ENCODE measurements around the gene IRF2. TPM values are rescaled to one million over a fixed set of nuclear protein-coding genes. Genes with fewer than 3 reads are reported as not detected.

Gene IRF2
- total and polyA plus RNA-seq, 4 donors = 16.4 to 65.8 (median 43.1) TPM

DNA sequence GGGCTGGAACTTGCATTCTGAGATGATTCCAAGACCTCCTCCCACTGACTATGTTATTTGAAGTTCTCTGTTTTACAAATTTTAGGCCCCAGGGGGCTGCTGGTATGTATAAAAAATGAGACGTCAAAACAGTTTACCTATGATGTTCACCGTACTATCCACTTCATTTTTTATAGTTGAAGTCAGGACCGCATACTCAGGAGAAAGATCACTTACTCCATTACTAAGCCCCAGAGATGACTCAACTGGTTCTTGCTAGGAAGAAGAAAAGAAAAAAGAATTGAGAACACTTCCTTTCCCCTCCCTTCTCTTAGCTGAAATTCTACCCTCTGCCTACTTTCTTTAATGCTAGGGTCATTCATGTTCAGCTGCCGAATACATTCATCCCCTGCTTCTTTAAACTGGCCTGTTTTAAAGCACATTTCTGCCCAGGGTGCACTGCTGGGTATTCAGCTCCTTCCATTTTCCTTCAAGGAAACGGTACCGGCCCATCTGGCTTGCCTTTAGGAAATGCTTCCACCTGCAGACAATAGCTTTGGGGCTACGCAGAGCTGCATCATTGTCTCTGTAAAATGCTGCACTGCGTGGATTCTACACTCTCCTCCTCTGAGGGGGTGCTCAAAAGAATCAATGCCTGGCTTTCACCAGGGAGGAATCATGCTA, 66.2 kb downstream of the IRF2 start:
- no peak for DNase-seq
- no peak for ATAC-seq (ENCODE audit: insufficient read depth, low FRiP score)
- no peak overlapping the region for H3K4me3 ChIP-seq
- peaks cover 15 to 36% (median 28%) of the 10 kb centered on the region in 4 donors for H3K36me3 ChIP-seq (ENCODE audit: control insufficient read depth in 4 of 4, insufficient read depth in 4 of 4, low read length in 4 of 4)
- H3K9me3 ChIP-seq (ENCODE audit: control insufficient read depth in 4 of 4, insufficient read depth in 3 of 4, low read length in 3 of 4) = no peaks in the 10 kb centered on the region
- H3K27ac ChIP-seq (ENCODE audit: low read depth in 1 of 2, low read length in 1 of 2) = peak overlapping the region in 1 of 2 donors; percentile 47
- WGBS, 2 donors = 73 to 81% methylated on average over 8 of the region's 8 CpGs
- no peak overlapping the region for H3K9ac ChIP-seq (ENCODE audit: insufficient read depth in 1 of 2, low read length in 2 of 2)
- TF ChIP-seq, protein P1, sequence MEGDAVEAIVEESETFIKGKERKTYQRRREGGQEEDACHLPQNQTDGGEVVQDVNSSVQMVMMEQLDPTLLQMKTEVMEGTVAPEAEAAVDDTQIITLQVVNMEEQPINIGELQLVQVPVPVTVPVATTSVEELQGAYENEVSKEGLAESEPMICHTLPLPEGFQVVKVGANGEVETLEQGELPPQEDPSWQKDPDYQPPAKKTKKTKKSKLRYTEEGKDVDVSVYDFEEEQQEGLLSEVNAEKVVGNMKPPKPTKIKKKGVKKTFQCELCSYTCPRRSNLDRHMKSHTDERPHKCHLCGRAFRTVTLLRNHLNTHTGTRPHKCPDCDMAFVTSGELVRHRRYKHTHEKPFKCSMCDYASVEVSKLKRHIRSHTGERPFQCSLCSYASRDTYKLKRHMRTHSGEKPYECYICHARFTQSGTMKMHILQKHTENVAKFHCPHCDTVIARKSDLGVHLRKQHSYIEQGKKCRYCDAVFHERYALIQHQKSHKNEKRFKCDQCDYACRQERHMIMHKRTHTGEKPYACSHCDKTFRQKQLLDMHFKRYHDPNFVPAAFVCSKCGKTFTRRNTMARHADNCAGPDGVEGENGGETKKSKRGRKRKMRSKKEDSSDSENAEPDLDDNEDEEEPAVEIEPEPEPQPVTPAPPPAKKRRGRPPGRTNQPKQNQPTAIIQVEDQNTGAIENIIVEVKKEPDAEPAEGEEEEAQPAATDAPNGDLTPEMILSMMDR (IDR thresholded peaks at IDR 0.05; ENCODE audit: control extremely low read depth, extremely low read depth) = no peak
- H3K4me1 ChIP-seq (ENCODE audit: control insufficient read depth in 5 of 5, insufficient read depth in 5 of 5, low read length in 5 of 5) = peaks cover 0 to 15% (median 2%) of the 10 kb centered on the region in 5 donors
- H3K27me3 ChIP-seq (ENCODE audit: control insufficient read depth in 3 of 3, insufficient read depth in 3 of 3, low read length in 2 of 3) = no peaks in the 10 kb centered on the region

DNA sequence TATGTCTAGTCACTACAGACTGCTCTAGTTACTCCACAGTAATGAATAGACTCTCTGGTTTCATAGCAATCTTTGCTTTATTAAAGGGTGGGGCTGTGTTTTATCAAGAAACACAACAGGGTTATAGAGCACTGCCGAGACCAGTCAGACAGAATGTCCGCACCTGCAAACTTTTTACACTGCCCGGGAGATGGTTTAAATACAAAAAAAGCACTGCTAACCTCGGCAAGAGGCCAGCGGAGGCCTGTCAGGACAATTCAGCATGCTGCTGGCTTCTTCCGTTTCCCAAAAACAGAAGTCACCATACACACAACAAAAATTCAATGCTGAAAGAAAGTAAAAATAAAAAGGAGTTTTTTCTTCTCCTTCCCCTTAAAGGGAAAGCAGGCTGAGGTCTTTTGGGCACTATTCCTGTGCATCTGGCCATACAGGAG, 67.4 kb downstream of the IRF2 start:
- no peaks in the 10 kb centered on the region for H3K27me3 ChIP-seq (ENCODE audit: control insufficient read depth in 3 of 3, insufficient read depth in 3 of 3, low read length in 2 of 3)
- H3K27ac ChIP-seq (ENCODE audit: low read depth in 1 of 2, low read length in 1 of 2) = peak overlapping the region in 1 of 2 donors; percentile 47
- no peak overlapping the region for H3K4me3 ChIP-seq
- no peaks in the 10 kb centered on the region for H3K9me3 ChIP-seq (ENCODE audit: control insufficient read depth in 4 of 4, insufficient read depth in 3 of 4, low read length in 3 of 4)
- no peak for DNase-seq
- no peak overlapping the region for H3K9ac ChIP-seq (ENCODE audit: insufficient read depth in 1 of 2, low read length in 2 of 2)
- 24 to 48% methylated on average over 6 of the region's 6 CpGs for WGBS, 2 donors
- TF ChIP-seq, protein P1 (IDR thresholded peaks at IDR 0.05; ENCODE audit: control extremely low read depth, extremely low read depth) = no peak
- H3K36me3 ChIP-seq (ENCODE audit: control insufficient read depth in 4 of 4, insufficient read depth in 4 of 4, low read length in 4 of 4) = peaks cover 15 to 41% (median 36%) of the 10 kb centered on the region in 4 donors
- no peak for ATAC-seq (ENCODE audit: insufficient read depth, low FRiP score)
- peaks cover 0 to 15% (median 2%) of the 10 kb centered on the region in 5 donors for H3K4me1 ChIP-seq (ENCODE audit: control insufficient read depth in 5 of 5, insufficient read depth in 5 of 5, low read length in 5 of 5)

DNA sequence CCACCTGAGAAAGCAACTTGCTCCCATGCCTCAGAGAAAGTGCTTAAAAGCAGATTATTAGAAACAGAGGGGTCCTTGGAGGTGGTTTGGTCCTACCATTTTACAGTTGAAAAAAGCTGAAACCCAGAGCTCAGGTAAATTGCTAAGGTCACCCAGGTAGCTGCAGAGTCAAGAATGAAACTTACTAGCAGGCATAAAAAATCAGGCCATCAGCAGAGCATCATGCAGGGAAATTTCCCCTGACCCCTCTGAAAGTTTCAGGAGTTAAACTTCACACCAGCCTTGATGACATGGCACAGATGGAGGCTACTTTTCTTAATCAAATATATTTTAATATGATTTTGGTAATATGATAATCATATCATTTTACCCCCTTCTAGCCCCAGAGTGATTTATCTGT, 70.3 kb downstream of the IRF2 start:
- H3K9me3 ChIP-seq (ENCODE audit: control insufficient read depth in 4 of 4, insufficient read depth in 3 of 4, low read length in 3 of 4) = no peaks in the 10 kb centered on the region
- no peak overlapping the region for H3K4me3 ChIP-seq
- no peak overlapping the region for H3K9ac ChIP-seq (ENCODE audit: insufficient read depth in 1 of 2, low read length in 2 of 2)
- H3K27ac ChIP-seq (ENCODE audit: low read depth in 1 of 2, low read length in 1 of 2) = no peak overlapping the region
- H3K4me1 ChIP-seq (ENCODE audit: control insufficient read depth in 5 of 5, insufficient read depth in 5 of 5, low read length in 5 of 5) = peaks cover 0 to 19% (median 7%) of the 10 kb centered on the region in 5 donors
- DNase-seq (no peak), ATAC-seq (ENCODE audit: insufficient read depth, low FRiP score) (no peak)
- no peaks in the 10 kb centered on the region for H3K27me3 ChIP-seq (ENCODE audit: control insufficient read depth in 3 of 3, insufficient read depth in 3 of 3, low read length in 2 of 3)
- peaks cover 15 to 50% (median 38%) of the 10 kb centered on the region in 4 donors for H3K36me3 ChIP-seq (ENCODE audit: control insufficient read depth in 4 of 4, insufficient read depth in 4 of 4, low read length in 4 of 4)
- TF ChIP-seq, protein P1 (IDR thresholded peaks at IDR 0.05; ENCODE audit: control extremely low read depth, extremely low read depth) = no peak
